T-helper 17 cell (primary cell): ENCODE data around the gene VRK3. TPM values are rescaled to one million over a fixed set of nuclear protein-coding genes. Genes with fewer than 3 reads are reported as not detected.

Source experiments
- ATAC-seq: fragments of 150-1000 bp; cut with Tn5 transposase; 2 replicates; pipeline ENCODE4 v1.10.0; 2021; ENCODE audit warnings: mild to moderate bottlenecking, moderate library complexity
- DNase-seq, 3 donors: peaks; one replicate each; pipeline versions ENCODE4 v3.0.0 to v3.0.0-alpha.2; 2020 to 2021
- H3K9me3 ChIP-seq: one replicate; pipeline ENCODE4 v1.7.0; 2013; ENCODE audit warnings: low read length, mild to moderate bottlenecking; ENCODE audit not compliant: control insufficient read depth, poor library complexity, severe bottlenecking
- H3K27ac Mint-ChIP-seq: one replicate; pipeline ENCODE4 v1.8.0; 2022; ENCODE audit warnings: mild to moderate bottlenecking, moderate library complexity, mixed read lengths
- H3K27me3 Mint-ChIP-seq: one replicate; pipeline ENCODE4 v1.8.0; 2022; ENCODE audit warnings: mixed read lengths
- H3K36me3 Mint-ChIP-seq: one replicate; pipeline ENCODE4 v1.8.0; 2022; ENCODE audit warnings: low read depth, mixed read lengths
- H3K4me1 Mint-ChIP-seq: one replicate; pipeline ENCODE4 v1.8.0; 2022; ENCODE audit warnings: mild to moderate bottlenecking, mixed read lengths
- H3K4me3 Mint-ChIP-seq: one replicate; pipeline ENCODE4 v1.8.0; 2022; ENCODE audit warnings: mild to moderate bottlenecking, moderate library complexity, mixed read lengths
- total RNA-seq, 4 donors: library from RNA in 2 of 4; stranded (reverse) in 2 of 4; gene quantifications; one replicate each; pipeline ENCODE4 v1.2.3 and lab custom pipeline; 2022 to 2026

Gene VRK3
- total RNA-seq, 2 donors from 2014 or later, result 67.2 to 79.3 TPM

GRCh38 chr19:49937750-49938381 is 87.3 kb downstream of the VRK3 start:
- Mint-ChIP-seq H3K4me1 (peaks cover 8% of the 10 kb centered on the region), H3K36me3 (no peaks in the 10 kb centered on the region), H3K27ac (peak overlapping the region; percentile 3)

GRCh38 chr19:49936549-49936948 is 88.6 kb downstream of the VRK3 start:
- peaks cover 17% of the 10 kb centered on the region for H3K4me1 Mint-ChIP-seq
- peak overlapping the region; percentile 27 for H3K27ac Mint-ChIP-seq
- H3K36me3 Mint-ChIP-seq, result no peaks in the 10 kb centered on the region
- H3K4me3 Mint-ChIP-seq, result peak overlapping the region; percentile 36
- no peaks in the 10 kb centered on the region for H3K9me3 ChIP-seq
- ATAC-seq, result no peak
- H3K27me3 Mint-ChIP-seq, result peaks cover 15% of the 10 kb centered on the region
- no peak for DNase-seq

More at GRCh38 chr19:49937750-49938381, 87.3 kb downstream of the VRK3 start:
- peak; percentile 61 to 75 (median 73) for DNase-seq
- ATAC-seq, result peak; percentile 70
- no peak overlapping the region for H3K4me3 Mint-ChIP-seq
- H3K9me3 ChIP-seq, result no peaks in the 10 kb centered on the region
- H3K27me3 Mint-ChIP-seq, result peaks cover 25% of the 10 kb centered on the region

- H3K9me3 ChIP-seq, result no peaks in the 10 kb centered on the region
- ATAC-seq (no peak), DNase-seq (no peak)
- Mint-ChIP-seq H3K27ac (no peak overlapping the region), H3K27me3 (no peaks in the 10 kb centered on the region), H3K36me3 (peaks cover 5% of the 10 kb centered on the region), H3K4me3 (no peak overlapping the region), H3K4me1 (peaks cover 41% of the 10 kb centered on the region)
These were observed 91.5 kb downstream of the VRK3 start for GRCh38 chr19:49933643-49934042.

GRCh38 chr19:49932731-49933131 is 92.4 kb downstream of the VRK3 start:
- peak in 1 of 3 donors; percentile 19 for DNase-seq
- H3K36me3 Mint-ChIP-seq, result peaks cover 7% of the 10 kb centered on the region
- H3K4me1 Mint-ChIP-seq, result peaks cover 50% of the 10 kb centered on the region
- peak overlapping the region; percentile 1 for H3K27ac Mint-ChIP-seq
- ATAC-seq, result no peak
- no peaks in the 10 kb centered on the region for H3K9me3 ChIP-seq
- peak overlapping the region; percentile 47 for H3K4me3 Mint-ChIP-seq
- H3K27me3 Mint-ChIP-seq, result no peaks in the 10 kb centered on the region

- H3K4me3 Mint-ChIP-seq, result peak overlapping the region; percentile 47
- ATAC-seq (no peak), DNase-seq (no peak)
- peak overlapping the region; percentile 1 for H3K27ac Mint-ChIP-seq
- no peaks in the 10 kb centered on the region for H3K9me3 ChIP-seq
- peaks cover 56% of the 10 kb centered on the region for H3K4me1 Mint-ChIP-seq
- H3K27me3 Mint-ChIP-seq, result no peaks in the 10 kb centered on the region
- H3K36me3 Mint-ChIP-seq, result peaks cover 7% of the 10 kb centered on the region
These were observed 93.1 kb downstream of the VRK3 start for GRCh38 chr19:49932041-49932451.

GRCh38 chr19:49931293-49932040 is 93.7 kb downstream of the VRK3 start:
- ATAC-seq, result no peak
- Mint-ChIP-seq H3K4me3 (peak overlapping the region; percentile 47), H3K4me1 (peaks cover 58% of the 10 kb centered on the region), H3K36me3 (peaks cover 7% of the 10 kb centered on the region), H3K27ac (peak overlapping the region; percentile 99), H3K27me3 (no peaks in the 10 kb centered on the region)
- H3K9me3 ChIP-seq, result no peaks in the 10 kb centered on the region
- DNase-seq, result no peak

GRCh38 chr19:49930483-49931011 is 94.6 kb downstream of the VRK3 start:
- DNase-seq, result no peak

GRCh38 chr19:49929611-49930482 is 95.3 kb downstream of the VRK3 start:
- ATAC-seq (peak; percentile 89), DNase-seq (peak; percentile 78 to 89 (median 88))
- Mint-ChIP-seq H3K4me1 (peaks cover 62% of the 10 kb centered on the region), H3K4me3 (peak overlapping the region; percentile 100), H3K27me3 (no peaks in the 10 kb centered on the region), H3K27ac (peak overlapping the region; percentile 99), H3K36me3 (peaks cover 7% of the 10 kb centered on the region)
- H3K9me3 ChIP-seq, result no peaks in the 10 kb centered on the region

More at GRCh38 chr19:49930483-49931011, 94.6 kb downstream of the VRK3 start:
- Mint-ChIP-seq H3K4me3 (peak overlapping the region; percentile 100), H3K4me1 (peaks cover 59% of the 10 kb centered on the region), H3K36me3 (peaks cover 7% of the 10 kb centered on the region), H3K27ac (peak overlapping the region; percentile 99), H3K27me3 (no peaks in the 10 kb centered on the region)
- no peaks in the 10 kb centered on the region for H3K9me3 ChIP-seq
- ATAC-seq, result no peak

GRCh38 chr19:49929121-49929610 is 96.0 kb downstream of the VRK3 start, which contains the start of the genes ATF5 and NUP62:
ATF5 (plus strand) TSS chr19:49929205; CDS start chr19:49930851, 1,646 bp downstream.
NUP62 (minus strand) TSS chr19:49929504; CDS start chr19:49909807, 19,697 bp downstream.
- Mint-ChIP-seq H3K27ac (peak within 1 kb of the TSS; percentile 99), H3K4me1 (peaks cover 64% of the 10 kb centered on the region), H3K4me3 (peak within 1 kb of the TSS; percentile 100), H3K36me3 (peaks cover 7% of the 10 kb centered on the region), H3K27me3 (no peaks in the 10 kb centered on the region)
- DNase-seq, result peak; percentile 89 to 96 (median 93)
- peak; percentile 59 for ATAC-seq
- no peaks in the 10 kb centered on the region for H3K9me3 ChIP-seq

- ATAC-seq, result no peak
- no peak for DNase-seq
- Mint-ChIP-seq H3K4me1 (peaks cover 59% of the 10 kb centered on the region), H3K36me3 (peaks cover 7% of the 10 kb centered on the region), H3K27ac (peak overlapping the region; percentile 99), H3K4me3 (peak overlapping the region; percentile 100), H3K27me3 (no peaks in the 10 kb centered on the region)
- no peaks in the 10 kb centered on the region for H3K9me3 ChIP-seq
These were observed 97.5 kb downstream of the VRK3 start for GRCh38 chr19:49927526-49928264.

- Mint-ChIP-seq H3K4me1 (peaks cover 59% of the 10 kb centered on the region), H3K4me3 (peak overlapping the region; percentile 21), H3K36me3 (peaks cover 7% of the 10 kb centered on the region), H3K27ac (peak overlapping the region; percentile 99), H3K27me3 (no peaks in the 10 kb centered on the region)
- ATAC-seq (no peak), DNase-seq (no peak)
- H3K9me3 ChIP-seq, result no peaks in the 10 kb centered on the region
These were observed 98.7 kb downstream of the VRK3 start for GRCh38 chr19:49926515-49926914.
